DMS53 treated with DMSO at 0.1 percent for 48 hours (cell line): ENCODE results near the gene HLA-F.

Experiments
- DNase-seq: peaks from one replicate; lab custom pipeline; 2025; ENCODE audit not compliant: unreplicated experiment; lab: John Stamatoyannopoulos, UW

HLA-F gene

DNA sequence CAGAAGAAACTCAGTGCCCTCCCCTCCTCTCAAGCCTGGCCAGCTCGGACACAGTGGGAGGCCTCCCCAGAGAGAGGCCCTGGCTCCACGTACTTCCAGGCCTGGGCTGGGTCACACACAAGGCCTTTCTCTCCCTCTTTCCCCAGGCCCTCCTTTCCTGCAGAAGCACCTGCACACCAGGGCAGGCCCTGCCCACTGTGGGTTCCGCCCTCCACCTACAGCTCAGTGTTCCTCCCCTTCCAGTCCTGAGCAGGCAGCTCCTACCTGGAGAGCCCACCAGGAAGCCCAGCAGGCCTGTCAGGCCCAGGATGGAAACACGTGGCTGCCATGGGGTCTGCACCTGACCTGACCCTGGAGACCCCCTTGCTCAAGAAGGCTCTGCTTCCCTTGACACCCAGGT lies 18.9 kb downstream of the HLA-F start:
- DNase-seq, result no peak

GRCh38 chr6:29743025-29743424 lies 19.8 kb downstream of the HLA-F start:
- DNase-seq, result no peak

GRCh38 chr6:29743568-29743967 lies 20.3 kb downstream of the HLA-F start:
- no peak for DNase-seq

GRCh38 chr6:29744131-29744530 lies 20.9 kb downstream of the HLA-F start:
- no peak for DNase-seq

DNA sequence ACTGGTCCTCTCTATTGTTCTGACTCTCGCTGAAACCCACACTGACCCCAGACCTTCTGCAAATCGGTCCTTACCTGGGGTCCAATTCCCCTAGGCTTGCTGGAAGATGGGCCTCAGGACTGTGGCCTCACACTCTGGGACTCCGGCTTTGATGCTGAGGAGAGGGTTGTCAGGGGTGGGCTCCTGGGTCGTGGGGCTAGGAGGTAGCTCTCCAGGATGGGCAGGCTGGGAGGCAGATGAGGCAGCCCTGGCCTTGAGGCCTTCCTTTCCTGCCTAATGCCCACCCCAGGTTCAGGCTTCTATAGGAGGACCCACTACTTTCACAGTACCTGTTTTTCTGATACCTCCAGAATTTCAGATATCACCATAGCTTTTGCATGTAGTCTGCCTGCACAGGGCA lies 21.4 kb downstream of the HLA-F start:
- DNase-seq, result no peak

DNA sequence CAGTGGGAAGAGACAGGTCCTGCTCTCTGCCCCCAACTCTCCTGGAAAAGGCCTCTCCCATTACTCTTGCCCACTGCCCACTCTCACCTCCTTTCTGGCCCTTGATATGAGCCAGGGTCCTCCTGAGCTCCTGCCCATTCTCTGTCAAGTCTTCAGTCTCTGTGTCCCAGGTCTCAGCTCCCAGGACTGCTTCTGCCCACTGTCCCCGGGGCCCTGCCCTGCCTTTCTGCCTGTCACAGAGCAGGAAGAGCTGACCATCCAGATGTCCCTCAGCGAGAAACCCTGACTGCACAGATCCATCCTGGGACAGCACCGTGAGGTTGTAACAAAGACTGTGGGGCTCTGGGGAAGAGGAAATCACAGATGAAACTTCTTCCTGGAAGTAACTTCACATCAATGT lies 22.2 kb downstream of the HLA-F start:
- no peak for DNase-seq

- no peak for DNase-seq
These were observed 22.7 kb downstream of the HLA-F start for GRCh38 chr6:29745855-29746449.

DNA sequence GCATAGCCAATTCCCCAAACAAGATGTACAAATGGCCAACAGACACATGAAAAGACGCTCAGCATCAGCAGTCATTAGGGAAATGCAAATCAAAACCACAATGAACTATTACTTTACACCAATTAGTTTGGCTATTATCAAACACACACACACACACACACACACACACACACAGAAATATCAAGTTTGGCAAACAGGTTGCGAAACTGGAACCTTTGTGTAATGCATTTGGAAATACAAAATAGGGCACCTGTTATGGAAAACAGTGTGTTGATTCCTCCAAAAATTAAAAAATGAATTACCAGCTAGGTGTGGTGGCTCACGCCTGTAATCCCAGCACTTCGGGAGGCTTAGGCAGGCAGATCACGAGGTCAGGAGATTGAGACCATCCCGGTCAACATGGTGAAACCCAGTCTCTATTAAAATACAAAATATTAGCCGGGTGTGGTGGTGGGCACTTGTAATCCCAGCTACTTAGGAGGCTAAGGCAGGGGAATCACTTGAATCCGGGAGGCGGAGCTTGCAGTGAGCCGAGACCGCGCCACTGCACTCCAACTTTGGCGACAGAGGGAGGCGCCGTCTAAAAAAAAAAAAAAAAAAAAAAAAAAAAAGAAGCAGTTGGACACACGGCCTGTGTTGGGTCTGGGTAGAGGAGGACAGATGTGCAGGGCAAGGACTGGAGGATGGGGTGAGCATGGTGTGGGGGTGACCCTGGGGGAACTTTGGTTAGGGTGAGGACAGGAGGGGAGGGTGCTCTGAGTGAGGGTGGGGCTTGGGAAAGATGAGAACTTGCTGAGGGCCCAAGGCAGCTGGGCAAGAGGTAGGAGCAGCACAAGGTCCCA lies 23.8 kb downstream of the HLA-F start:
- no peak for DNase-seq

GRCh38 chr6:29747688-29748250 lies 24.5 kb downstream of the HLA-F start:
- no peak for DNase-seq

DNA sequence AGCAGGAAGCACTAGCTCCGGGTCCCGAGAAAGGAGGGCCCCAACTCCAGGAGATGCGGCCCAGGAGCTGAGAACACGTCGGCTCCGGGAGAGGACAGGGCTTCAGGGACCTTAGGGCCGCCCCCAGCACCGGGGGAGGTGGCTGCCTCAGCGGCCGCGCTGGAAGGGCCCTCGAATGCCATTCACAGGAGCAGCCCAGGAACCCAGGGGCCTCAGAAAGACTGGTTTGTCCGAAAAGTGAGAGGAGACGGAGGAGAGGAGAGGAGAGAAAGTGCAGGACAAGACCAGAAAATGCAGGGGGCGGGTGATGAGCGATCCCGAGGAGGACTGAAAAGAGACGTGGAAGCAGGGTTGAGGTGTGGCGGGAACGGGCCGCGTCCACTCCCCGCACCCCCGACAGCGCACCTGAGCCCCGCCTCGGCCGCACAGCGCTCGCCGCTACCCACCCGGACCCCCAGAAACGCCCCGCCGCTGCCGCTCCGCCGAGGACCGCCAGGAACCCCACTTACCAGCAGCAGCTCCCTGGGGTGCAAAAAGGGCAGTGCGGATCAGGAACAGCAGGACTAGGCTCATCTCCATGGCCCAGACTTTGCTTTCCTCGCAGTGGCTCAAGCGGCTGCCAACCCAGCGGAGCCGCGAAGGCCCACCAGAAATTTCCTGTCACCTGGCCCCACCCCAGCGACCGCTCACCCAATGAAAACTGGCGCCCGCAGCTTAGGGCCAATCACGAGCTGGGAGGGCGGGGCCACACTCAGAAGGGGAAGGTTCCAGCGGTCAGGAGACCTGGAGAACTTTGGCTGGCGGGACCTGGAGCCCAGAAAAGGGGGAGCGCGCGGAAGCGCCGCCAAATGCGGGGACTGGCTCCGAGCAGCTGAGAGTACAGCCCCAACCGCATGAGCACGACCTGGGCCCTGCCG lies 25.4 kb downstream of the HLA-F start:
- peak; percentile 86 for DNase-seq

- peak; percentile 55 for DNase-seq
These were observed 26.1 kb downstream of the HLA-F start for GRCh38 chr6:29749308-29749662.

DNA sequence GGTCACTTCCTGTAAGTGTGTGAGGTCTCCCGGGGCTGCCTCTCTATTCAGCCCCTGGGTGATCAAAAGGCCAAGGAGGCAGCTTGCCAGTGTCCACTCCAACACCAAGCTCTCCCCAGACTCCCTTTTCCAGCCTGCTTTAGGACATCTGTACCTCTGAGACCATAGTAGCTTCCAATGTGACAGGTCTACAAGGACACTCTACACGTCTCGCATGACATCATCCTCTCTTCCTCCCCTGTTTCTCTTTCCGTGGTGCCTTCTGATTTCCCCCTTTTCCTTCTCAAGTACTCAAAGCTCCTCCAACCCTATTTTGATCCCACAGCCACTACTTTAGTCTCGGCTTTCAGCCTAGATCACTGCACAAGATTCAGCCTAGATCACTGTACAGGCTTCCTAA lies 26.4 kb downstream of the HLA-F start:
- DNase-seq, result no peak

- no peak for DNase-seq
These were observed 27.5 kb downstream of the HLA-F start for GRCh38 chr6:29750709-29751108.

DNA sequence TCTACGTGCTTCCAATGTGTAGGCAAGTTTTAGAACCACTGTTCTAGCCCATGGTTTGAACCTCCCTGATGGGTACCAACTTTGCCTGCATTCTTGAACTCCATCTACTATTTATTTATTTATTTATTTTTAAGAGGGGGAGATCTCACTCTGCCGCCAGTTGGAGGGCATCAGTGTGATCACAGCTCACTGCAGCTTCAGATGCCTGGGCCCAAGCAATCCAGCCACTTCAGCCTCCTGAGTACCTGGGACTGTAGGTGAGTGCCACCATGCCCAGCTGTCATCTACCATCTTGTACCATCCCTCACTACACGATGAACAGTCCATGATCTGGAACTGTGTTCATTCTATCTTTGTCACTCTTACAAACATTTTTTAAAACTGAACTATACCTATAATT lies 28.2 kb downstream of the HLA-F start:
- DNase-seq, result no peak

DNA sequence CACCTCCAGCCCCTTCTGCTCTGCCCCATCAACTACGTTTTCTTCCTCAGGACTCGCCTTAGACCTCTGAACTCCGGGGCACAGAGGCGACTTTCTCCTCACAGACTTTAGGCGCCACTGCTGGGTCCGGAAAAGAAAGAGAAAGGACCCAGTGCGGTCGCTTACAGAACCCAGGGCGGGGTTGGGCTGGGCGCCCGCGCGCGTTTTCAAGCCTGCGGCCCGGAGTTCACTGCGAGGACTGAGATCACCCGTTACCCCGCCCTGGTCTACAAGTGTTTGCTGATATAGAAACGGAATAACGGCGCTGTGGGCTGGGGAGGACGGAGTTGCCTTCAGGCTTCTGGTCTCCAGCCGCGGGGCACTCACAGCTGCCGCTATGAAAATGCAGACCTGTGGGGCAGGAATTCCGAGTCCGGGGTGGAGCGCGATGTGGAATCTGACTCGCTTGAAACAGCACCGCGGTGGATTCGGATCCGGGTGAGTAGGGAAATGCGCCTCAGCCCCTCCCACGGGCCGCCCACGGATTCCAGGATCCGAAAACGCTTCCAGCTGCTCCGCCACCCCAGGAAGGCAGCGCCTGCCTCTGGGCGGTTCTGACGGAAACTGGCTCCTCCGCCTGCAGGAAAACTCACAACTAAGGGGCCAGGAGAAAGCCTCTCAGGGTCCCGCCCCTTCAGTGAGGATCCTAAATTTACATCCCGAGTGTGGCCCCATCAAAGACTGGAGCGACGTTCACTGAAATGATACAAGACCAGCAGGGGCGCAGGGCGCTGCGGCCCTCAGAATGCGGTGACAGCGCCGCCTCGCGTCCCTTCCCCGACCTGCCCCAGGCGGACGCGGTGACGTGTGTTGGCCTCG lies 29.4 kb downstream of the HLA-F start:
- DNase-seq, result peak; percentile 73

DNA sequence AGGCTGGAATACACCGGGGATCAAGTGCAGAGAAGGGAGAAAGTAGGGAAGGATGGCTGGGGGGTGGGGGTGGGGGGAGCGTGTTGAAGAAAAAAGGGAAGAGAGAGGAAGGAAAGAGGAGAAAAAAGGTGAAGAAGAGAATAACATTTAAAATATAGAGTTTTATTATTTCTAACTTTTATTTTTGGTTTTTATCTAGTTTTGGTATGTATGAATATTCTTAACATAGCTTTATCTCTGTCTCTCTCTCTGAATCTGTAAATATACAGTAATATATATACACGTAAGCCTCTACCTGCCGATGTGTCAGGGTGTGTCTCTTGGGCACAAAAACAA lies 30.0 kb downstream of the HLA-F start:
- DNase-seq, result no peak

- no peak for DNase-seq
These were observed 32.1 kb downstream of the HLA-F start for GRCh38 chr6:29755295-29755871.

DNA sequence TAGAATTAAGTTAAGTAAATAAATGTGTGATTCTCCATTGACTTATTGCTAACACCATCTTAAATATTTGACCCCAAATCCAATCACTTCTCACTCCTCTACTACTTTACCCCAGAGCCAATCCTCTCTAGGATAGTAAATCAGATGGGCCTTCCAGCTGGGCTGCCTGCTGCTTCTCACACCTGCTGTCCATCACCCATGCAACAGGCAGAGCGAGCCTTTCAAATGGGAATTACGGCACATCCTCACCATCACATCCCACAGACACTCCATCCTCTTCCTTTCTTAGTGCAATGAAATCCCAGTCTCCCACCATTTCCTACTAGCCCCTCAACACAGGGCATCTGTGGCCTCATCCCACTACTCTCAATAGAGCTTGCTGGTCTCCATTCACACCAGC lies 34.0 kb downstream of the HLA-F start:
- no peak for DNase-seq

DNA sequence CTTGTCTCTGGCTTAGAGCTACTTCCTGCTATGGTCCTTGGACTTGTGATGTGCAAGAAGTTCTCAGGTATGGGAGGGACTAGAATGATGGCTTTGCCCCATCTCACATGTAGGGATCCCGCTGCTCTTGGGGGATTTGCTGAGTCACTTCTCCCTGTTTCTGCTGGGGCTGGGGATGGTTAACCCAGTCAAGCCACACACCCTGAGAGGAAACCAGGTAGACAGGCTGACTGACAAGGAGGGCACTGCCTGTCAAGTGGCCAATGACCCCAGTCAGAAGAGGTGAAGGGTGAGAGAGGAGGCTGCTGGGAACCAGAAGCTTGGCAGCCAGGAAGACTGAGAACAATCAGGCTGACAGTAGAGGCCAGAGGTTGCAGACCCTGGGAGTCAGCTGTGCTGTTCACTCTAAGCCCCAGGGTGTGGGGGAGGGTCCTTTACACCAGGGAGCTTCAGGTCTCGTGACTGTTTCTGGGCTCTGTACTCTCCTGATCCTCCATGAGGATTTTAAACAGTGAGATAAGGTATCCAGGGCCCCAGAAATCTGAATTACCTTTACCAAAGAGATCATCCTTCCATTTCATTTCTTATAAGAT lies 34.6 kb downstream of the HLA-F start:
- DNase-seq, result no peak

DNA sequence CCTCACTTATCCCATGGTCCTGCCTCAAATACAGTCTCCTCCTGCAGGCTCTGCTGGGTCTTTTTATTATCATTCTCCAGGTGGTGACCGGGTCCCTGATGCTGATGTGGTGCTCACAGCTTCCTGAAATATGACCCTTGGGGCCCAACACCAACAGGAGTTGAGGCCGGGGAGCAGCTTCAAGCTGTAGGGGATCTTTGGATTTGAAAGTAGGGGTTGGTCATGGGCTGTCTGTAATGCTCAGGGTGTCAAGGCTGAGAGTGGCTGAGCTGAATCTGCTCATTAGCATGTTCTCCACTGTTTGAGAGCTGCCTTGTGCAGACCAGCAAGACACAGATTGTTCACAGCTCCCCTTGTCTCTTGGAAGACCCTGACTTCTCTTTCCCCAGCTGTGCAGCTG lies 35.5 kb downstream of the HLA-F start:
- no peak for DNase-seq
